GM19395 (cell line): ENCODE results near the gene ZBTB9.

Experiments used
- ATAC-seq: cut with Tn5 transposase; IDR thresholded peaks from one replicate; pipeline ENCODE4 v1.9.1; 2021; ENCODE audit warnings: mild to moderate bottlenecking, moderate library complexity; ENCODE audit not compliant: unreplicated experiment

ZBTB9 gene

DNA sequence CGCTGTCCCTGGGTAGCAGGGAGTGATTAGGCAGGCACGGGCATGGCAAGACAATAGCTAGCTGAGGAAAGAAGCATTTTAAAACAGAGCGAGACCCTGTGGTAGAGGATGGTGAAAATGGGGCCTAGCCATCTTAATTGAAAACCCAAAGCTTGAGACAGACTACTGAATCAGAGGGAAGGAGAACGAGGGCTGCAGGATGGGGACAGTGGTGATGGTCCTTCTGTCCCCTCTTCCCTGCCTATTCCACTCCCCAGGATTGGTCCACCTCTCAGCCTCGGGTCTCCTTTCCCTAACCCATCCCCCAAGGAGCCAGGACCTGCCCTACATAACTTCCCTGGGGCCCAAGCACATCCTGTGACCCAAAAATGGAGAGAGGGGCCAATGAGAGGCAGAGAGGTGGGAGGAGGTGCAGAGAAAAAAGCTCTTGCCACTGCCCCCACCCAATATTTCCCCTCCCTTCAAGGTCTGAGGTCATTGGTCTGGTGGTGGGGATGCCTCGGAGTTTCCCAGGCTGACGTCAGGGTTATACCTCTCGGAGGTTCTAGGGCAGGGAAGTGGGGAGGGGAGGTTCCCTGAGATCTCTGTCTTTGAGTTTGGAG lies 35.6 kb upstream of the ZBTB9 start:
- ATAC-seq: no peak

DNA sequence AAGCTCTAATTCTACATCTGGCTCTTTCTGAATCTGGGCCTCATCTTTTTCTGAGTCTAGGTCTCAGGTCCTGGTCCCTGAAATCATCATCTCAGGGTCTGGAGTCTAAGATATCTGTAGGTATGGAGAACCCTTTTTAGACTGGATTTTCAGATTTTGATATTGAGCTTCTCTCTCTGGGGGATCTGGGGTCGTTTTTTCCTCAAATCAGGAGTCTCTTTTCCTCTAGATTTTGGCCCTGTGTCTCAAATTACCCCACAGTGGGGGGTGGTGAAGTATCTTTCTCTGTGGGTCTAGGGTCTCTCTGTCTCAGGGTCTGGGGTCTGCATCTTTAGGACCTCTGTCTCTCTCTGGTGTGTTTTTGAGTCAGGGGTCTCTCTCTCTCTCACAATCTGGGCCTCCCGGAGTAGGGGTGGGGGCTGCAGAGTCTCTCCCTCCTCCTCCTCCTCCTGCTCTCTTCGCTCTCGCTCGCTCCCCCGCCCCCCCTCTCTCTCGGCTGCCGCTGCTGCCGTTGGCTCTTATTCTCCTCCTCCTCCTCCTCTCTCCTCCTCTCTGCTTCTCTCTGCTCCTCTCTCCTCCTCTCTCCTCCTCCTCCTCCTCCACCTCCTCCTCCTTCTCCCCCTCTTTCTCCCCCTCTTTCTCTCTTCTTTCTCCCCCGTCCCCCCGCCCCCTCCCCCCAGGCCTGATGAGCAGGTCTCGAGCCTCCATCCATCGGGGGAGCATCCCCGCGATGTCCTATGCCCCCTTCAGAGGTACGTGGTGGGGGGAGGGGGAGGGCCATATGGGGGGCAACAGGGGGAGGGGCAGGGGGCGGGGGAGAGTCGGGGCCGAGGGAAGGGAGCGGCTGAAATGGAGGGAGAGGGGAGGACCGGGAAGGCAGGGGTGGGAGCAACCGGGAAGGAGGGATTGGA lies 34.5 kb upstream of the ZBTB9 start, which contains the start of gene SYNGAP1:
SYNGAP1 (plus strand) TSS at position 486 of the 911 bp plus-strand sequence; CDS start at position 686, 200 bp downstream.
- no peak for ATAC-seq

DNA sequence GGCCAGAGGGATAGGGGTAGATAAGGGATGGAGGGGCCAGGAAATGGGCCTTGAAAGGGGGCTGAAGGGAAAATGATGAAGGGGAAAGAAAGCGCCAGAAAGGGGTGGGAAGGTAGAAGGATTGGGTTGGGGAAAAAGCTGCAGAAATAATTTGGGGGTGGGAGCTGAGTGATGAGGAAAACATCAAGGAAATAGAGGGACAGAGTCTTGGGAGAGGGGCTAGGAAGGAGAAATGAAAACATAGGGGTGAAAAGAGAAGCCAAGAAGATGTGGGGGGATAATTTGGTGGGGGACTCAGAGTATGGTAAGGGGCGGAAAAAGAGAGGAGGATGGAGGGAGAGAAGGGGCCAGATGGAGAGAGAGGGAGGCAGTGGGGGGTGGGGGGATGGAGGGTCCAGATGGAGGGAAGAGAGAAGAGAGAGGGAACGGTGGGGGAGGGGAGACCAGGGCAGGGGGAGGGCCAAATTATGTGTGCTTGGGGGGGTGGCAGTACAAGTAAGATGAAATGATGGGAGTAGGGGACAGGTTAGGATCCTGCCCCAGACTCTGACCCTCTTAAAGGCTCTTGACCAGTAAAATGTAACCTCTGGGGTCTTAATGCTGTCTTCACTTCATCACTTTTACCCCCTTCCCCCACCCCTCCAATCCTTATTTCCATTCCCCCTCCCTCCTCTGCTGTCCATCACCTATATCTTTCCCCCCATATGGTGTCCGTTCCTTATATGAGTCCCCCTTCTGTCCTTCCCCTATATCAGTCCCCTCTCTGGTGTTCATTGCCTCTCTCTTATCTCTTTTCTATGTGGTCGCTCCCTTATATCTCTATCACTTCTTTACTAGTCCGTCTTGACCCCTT lies 33.7 kb upstream of the ZBTB9 start:
- ATAC-seq: no peak

DNA sequence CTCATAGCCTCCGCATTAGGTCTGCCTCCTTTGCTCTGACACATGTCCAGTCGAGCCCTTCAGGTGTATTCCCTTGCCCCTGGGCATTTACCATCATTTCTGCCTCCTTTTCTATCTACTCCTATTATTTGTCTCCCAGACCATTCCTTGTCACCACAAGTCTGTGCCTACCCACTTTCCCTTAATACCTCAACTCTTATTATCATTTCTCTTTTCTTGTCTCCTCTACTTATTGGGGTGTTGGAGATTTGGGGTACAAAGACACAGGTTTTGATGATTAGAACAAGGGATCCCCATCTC lies 33.1 kb upstream of the ZBTB9 start:
- ATAC-seq: no peak

DNA sequence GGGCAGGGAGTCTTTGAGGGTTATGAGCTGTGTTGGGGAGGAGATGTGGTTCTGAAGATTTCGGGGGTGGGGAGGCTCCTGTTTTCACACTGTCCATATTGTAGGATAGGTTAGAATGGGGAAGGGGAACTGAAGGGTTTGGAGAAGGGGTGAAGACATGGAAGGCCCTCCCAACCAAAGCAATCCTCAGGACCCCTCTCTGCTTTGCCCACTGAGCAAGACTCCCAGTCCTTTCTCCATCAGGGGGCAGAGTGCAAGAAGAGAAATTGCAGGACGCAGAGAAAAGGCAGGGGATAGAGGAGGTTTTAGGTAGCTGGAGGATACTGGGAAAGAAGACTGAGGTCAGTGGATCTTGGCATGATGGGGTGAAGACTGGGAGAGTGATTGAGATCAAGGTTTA lies 30.6 kb upstream of the ZBTB9 start:
- ATAC-seq: no peak

DNA sequence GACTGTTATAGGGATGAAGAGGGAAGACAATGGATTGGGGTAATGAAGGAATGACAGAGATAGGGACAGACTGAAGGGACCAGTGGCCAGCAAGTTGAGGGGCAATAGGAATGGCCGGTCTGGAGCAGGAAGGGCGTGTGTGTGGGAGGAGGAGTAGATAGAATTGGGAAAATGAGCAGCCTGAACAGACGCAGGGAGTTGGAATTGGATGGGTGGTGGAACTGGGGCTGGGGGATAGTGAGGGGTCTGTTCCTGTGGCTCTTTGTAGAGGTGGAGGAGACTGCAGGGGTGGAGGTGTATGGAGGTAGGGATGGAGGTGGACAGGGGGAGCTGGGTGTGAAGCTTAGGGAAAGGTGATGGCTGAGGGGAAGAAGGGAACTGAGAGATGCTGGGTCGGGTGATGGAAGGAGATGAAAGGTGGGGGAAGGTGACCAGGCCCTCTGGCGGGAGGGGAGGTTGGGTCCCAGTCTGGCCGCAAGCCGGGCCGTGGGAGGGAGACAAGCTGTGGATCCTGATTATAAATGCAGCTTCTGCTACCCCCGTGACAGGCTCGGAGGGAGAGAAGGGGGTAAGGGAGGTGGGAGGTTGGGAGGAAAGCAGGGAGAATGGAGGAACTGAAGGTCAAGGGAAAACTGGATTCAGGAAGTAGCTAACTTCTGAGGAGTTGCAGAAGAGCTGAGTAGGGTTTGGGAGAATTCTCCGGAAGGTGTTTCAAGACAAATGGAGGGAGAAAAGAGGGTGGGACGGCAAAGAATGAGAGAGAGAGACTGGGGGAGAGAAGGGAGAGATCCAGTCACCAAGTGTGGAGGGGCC lies 29.3 kb upstream of the ZBTB9 start:
- ATAC-seq: no peak

DNA sequence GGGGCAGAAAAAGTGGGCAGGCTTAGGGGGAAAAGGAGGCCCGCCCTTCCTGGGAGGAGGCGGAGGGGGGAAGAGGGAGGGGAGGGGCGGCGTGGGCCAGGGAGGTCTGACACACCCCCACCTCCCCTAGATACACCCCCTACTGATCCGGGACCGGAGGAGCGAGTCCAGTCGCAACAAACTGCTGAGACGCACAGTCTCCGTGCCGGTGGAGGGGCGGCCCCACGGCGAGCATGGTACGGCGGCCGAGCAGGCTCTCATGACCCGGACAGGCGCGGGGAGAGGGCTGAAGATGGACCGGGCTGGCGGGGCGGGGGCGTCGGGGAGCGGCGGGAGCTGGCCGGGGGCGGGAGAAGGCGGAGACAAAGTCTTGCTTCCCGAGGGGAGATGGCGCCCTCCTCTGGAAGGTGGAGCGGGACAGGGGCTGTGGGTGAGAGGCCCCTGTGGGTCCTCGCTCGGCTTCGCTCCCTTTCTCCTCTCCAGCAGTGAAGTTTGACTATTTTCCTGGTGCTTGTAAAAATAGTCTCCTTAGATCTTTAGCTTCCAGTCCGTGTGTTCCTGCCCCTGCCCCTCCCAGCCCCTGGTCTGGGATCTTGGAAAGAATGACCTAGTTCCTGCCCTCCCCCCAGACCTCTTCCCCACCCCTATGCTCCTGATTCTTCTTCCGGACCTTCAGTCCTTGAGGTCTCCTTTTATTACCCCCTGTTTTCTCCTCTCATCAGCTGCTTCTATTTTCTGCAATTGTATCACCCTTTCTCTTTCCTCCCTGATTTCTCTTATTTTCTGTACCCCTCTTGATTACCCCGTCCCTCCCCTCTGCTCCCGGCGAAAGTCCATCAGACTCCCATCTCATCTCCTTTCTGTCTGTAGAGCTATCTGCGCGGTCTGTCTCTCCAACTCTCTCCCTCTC lies 28.5 kb upstream of the ZBTB9 start:
- peak; percentile 40 for ATAC-seq

DNA sequence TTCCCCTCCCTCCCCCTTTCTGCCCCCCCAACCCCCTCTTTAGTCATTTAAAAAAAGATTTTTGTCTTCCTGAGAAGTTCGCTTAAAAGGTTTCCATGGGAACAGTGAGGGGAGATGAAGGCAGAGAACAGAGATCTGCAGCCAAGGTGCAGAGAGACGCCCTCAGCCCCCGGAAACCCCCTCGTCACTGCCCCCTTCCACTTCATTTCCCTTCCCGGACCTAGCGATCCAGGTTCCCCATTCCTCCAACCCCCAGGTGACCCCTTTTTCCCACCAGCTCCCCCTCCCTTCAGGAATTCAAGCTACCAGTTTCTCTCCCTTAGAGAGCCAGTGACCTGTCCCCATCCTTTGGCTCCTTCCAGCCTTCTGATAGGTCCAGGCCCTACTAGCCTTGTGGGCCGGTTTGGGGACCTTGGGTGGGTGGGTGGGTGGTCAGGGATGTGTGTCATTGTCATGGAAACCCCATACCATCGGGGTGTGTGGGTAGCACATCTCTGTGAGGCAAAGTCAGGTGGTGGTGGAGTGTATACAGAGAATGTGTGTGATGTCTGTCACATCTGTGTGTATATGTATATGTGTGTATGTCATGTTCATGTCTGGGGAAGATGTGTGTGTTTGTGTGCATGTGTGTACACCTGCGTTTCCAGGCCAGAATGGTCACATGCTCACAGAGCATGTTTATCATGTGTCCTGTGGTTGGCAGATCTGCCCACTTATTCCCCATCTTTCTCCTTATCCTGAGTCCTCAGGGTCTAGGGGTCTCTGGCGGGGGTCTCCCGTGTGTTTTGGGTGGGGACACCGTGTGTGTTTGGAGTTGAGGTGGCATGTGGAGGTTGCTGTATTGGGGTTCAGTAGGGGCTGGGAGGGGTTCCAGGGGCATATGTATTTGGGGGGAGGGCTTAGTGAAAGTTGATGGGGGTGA lies 27.5 kb upstream of the ZBTB9 start:
- no peak for ATAC-seq

DNA sequence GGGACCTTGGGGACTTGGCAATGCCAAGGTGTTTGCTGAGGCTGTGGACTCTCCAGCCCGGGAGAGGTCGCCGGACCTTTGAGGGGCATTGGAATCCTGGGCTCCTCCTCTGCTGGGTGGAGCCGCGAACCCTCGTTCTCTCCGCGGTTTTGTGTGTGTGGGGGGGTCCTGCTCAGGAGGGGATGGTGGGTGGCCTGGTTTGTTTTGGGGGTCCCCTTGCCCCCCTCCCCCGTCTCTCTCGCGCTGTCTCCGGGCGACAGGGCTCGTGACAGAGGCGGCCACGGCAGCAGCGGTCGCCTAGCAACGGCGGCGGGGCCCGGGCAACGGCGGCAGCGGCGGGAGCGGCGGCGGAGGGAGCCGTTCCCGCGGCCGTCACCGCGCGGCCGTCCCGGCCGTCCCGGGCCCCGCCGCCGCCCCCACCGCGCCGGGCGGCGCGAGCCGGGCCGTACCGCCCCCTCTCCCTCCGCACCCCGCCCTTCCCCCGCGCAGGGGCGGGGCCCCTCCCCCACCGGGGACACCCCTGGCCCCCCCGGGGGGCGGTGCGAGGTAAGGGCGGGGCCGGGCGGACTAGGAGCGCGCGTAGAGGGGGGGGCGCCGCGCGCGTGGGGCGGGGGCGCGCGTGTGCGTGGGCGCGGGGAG lies 26.7 kb upstream of the ZBTB9 start:
- no peak for ATAC-seq

DNA sequence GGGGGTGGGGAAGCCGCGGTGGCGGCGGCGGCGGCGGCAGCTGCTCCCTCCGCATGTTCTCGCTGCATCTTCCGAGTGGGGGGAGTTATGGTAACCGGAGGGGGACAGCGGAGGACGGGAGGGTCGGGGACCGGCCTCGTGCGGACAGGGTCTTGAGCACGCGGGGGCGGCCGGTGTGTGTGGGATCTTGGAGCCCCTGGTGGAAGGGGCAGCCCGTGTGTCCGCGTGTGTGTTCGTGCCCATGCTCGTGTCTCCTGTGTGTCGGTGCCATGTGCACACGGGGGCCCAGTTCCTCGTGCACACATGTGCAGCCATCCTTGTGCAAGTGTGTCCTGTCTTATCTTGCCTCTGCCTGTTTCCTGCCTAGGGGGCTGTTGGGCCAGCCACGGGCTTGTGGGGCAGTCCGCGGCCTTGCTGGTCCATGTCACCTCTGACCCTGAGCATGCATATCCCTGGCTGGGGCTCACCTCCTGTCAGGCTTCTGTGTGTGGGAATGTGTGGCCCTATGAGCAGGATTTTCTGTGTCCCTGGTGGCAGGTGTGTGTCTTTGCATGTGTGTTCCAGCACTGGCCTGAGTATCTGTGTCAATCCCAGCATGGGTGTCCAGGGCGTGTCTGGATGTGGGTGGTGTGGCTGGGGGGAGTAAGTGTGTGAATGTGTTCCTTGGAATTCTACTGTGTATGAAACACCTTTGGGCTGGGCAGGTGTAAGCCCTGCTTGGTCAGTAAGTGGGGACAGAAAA lies 26.0 kb upstream of the ZBTB9 start:
- no peak for ATAC-seq

DNA sequence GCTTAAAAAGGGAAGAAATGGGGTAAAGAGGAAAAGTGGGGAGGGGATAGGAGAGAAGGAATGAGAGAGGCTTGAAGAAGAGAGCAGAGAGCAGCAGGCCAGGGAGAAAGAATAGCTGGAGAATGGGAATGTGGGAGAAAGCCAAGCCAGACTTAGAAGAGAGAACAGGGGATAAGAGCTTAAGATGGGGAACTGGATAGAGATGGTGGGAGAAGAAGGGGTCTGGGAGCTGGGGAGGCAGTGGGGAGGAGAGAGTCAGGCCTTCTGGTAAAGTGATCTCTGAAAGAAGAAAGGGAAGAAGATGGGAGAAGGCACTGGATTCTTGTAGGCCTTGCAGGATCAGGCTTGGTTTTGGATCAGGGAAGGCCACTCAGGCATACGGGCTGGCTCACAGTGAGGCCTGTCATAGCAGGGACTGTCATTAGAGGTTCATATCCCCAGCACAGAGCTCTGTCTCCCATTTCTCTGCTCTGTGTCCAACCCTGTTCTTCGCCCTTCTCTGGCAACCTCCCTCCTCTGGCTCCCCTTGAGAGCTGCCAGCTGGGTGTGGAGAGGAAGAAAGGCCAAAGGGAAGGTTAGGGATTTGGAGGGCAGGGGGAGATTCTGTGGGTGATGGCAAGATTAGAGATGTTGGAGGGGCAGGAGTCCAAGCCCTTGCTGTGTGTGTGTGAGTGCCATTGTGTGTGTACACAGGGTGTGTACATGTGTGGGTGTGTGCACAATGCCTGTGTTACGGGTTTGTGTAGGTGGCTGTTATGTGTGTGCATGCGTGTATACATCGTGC lies 25.2 kb upstream of the ZBTB9 start:
- no peak for ATAC-seq

DNA sequence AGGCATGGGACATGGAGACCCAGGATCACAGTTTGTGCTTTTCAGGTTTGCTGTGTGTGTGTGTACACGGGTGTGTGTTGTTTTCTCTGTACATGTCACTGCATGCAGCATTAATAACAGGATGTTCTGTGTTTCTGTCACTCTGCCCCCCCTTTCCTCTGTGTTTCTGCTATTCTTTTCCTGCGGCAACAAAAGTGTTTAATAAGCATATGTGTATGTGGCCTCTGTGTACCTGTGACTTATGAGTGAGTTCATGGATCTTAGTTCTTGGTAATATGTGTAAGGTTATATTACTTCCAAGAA lies 24.7 kb upstream of the ZBTB9 start:
- no peak for ATAC-seq

DNA sequence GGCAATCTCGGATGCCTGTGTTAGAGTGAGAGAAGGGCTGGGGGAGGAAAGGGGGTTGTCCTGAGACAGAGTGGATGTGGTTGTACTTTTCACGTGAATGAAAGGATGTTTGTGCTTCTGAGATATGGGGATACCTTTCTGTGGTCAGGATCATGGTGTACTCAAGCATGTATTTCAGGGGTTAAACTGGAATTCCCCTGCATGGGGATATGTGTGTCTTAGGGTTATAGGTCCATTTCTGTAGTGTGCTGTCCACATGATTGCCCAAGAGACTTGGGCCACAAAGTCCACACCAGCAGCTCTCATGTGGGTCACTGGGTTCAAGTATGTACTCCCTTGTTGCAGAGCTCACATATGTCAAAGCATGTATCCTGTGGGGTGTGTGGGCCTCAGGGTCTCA lies 24.0 kb upstream of the ZBTB9 start:
- no peak for ATAC-seq

DNA sequence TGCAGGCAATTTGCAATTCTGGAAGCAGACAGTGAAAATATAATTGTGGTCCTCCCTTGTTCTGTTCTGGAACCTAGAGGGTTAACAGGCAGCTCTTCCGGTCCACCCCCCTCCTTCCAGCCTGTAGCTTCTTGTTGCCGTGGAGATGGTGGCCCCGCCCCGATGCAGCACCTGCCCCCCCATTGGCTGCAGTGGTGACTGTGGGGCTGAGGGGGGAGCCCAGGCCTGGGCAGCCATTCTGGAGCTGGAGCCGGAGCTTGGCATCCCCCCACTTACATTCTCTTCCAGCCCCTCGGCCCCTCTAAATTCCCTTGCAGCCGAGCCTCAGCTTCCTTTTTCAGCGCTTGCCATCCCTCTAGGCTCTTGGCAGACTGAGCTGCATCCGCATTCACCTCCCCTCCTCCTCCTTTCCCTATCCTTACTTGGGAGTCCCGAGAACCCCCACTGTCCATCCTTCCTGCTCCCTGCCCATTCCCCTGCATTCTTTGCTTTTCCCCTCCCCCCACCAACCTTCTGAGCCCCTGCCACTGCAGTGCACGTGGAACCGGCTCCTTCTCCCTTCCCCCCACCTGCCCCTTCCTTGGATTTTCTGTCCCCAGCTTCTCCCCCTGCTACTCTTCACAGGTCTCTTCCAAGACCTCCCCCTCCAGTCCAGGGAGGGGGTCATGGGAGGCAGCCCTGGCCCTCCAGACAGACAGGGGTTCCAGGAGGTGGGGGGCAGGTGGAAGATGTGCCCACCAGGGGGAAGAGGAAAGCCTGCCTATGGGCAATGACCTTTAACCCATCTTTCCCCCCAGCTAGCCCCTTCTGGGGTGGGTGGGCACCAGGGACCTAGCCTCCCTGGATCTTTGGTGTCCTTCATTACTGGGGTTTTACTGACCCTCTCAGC lies 23.1 kb upstream of the ZBTB9 start:
- ATAC-seq: no peak

DNA sequence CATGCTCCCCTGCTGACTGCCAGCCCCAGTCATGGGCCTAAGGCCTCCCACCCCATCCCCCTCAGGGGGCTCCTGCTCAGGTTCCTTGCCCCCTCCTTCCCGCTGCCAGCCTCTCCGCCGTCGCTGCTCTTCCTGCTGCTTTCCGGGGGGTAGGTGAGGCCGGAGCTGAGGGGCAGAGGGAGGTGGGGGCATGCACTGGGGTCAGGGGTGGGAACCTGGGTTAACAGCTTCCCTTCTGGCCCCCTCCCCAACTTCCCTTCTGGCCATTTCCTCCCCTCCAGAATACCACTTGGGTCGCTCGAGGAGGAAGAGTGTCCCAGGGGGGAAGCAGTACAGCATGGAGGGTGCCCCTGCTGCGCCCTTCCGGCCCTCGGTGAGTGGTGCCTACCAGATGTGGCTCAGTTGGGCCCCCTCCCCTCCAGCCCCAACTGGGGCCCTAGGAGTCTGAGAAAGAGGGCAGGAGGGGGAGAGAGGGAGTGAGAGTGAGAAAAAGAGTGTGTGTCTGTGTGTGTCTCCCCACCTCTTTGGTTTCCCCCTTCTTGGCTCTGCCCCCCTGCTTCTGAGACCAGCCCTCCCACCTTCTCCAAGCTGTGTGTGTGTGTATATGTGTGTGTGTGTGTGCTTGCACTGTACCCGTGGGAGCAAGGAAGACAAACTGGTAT lies 22.4 kb upstream of the ZBTB9 start:
- no peak for ATAC-seq
